Nephron (organoid): ENCODE results near the gene SULT2B1.
"Not testable (repeated sequence)": the region's sequence is repeated elsewhere in the genome, so short reads cannot be mapped to it uniquely, and the experiment has no call there.

Experiments
- H3K27ac Mint-ChIP-seq, 3 experiments: 2 replicates each; pipeline ENCODE4 v1.8.0; 2020; ENCODE audit warnings: mixed read lengths in 3 of 3, mild to moderate bottlenecking in 2 of 3, moderate library complexity in 1 of 3
- H3K27me3 Mint-ChIP-seq: 2 replicates; pipeline ENCODE4 v1.8.0; 2021; ENCODE audit warnings: low read depth, mild to moderate bottlenecking, moderate library complexity, mixed read lengths
- H3K36me3 Mint-ChIP-seq: 2 replicates; pipeline ENCODE4 v1.8.0; 2020; ENCODE audit warnings: low read depth, mixed read lengths
- H3K4me1 Mint-ChIP-seq: 2 replicates; pipeline ENCODE4 v1.8.0; 2020; ENCODE audit warnings: mixed read lengths
- H3K4me3 Mint-ChIP-seq, 3 experiments: 2 replicates each; pipeline ENCODE4 v1.8.0; 2020; ENCODE audit warnings: mild to moderate bottlenecking in 3 of 3, mixed read lengths in 3 of 3, moderate library complexity in 2 of 3
- H3K9me3 Mint-ChIP-seq: 2 replicates; pipeline ENCODE4 v1.8.0; 2020; ENCODE audit warnings: mixed read lengths
- CTCF ChIP-seq, 3 experiments: fragments of 200-600 bp; sonication (generic); IDR thresholded peaks; one replicate each; pipeline ENCODE4 v1.5.0; 2021; ENCODE audit warnings: antibody characterized with exemption in 3 of 3; ENCODE audit not compliant: unreplicated experiment in 3 of 3

SULT2B1 gene

DNA sequence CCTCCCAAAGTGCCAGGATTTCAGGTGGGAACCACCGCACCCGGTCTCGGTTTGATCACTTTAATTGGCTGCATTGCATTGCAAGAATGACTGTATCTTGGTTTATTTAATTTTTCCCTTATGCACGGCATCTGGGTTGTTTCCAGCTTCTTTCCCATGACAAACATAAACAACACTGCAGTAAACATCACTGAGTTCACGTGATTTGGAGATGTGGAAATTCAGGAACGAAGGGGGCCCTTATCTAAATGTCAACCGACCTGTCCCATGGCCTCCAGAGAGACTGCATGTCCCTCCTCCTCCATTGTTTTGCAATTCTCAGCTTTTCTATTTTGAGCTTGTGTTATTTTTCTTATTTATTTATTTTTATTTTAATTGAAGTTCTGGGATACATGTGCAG, 14.4 kb upstream of the SULT2B1 start:
- Mint-ChIP-seq H3K27ac (no peak overlapping the region), H3K36me3 (no peaks in the 10 kb centered on the region), H3K9me3 (no peaks in the 10 kb centered on the region)

DNA sequence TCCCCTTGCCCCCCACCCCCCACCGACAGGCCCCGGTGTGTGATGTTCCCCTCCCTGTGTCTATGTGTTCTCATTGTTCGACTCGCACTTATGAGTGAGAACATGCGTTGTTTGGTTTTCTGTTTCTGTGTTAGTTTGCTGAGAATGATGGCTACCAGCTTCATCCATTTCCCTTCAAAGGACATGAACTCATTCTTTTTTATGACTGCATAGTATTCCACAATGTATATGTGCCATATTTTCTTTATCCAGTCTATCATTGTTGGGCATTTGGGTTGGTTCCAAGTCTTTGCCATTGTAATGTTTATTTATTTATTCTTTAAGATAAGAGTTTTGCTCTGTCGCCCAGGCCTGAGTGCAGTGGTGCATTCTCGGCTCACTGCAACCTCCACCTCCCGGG, 13.9 kb upstream of the SULT2B1 start:
- not testable (repeated sequence) for H3K36me3 Mint-ChIP-seq, H3K9me3 Mint-ChIP-seq, H3K4me1 Mint-ChIP-seq, H3K27me3 Mint-ChIP-seq, H3K27ac Mint-ChIP-seq, H3K4me3 Mint-ChIP-seq

More for the DNA sequence above, 14.4 kb upstream of the SULT2B1 start:
- Mint-ChIP-seq H3K27me3 (peaks cover 6% of the 10 kb centered on the region), H3K4me3 (no peak overlapping the region), H3K4me1 (no peaks in the 10 kb centered on the region)
- TF ChIP-seq CTCF (IDR thresholded peaks at IDR 0.05; ENCODE audit: unreplicated experiment in 3 of 3) = no peak

DNA sequence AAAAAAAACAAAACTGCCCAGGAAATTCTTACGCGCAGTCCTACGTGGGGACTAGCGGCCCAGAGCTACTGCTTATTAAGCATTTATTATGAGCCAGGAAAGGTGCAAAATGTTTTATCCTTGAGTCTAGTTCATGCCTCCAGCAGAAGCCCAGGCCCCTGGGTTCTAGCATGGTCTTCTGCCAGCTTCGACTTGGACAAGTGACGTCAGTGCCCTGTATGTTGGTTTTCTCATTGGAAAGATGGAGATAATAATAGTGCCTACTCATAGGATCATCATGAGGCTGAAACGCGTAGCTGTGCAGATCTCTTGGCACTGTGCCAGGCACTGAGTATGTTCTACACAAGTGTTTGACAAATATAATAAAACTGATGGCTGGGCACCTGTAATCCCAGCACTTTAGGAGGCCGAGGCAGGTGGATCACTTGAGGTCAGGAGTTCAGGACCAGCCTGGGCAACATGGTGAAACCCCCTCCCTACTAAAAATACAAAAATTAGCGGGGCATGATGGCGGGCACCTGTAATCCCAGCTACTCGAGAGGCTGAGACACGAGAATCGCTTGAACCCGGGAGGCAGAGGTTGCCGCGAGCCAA, 12.4 kb upstream of the SULT2B1 start:
- H3K36me3 Mint-ChIP-seq = no peaks in the 10 kb centered on the region
- H3K27ac Mint-ChIP-seq = no peak overlapping the region
- TF ChIP-seq CTCF (IDR thresholded peaks at IDR 0.05; ENCODE audit: unreplicated experiment in 3 of 3) = no peak
- peaks cover 13% of the 10 kb centered on the region for H3K27me3 Mint-ChIP-seq
- H3K4me3 Mint-ChIP-seq = no peak overlapping the region
- peaks cover 4% of the 10 kb centered on the region for H3K4me1 Mint-ChIP-seq
- no peaks in the 10 kb centered on the region for H3K9me3 Mint-ChIP-seq

GRCh38 chr19:48540110-48540509, 11.9 kb upstream of the SULT2B1 start:
- Mint-ChIP-seq H3K27ac (no peak overlapping the region), H3K9me3 (no peaks in the 10 kb centered on the region), H3K36me3 (no peaks in the 10 kb centered on the region), H3K27me3 (peaks cover 13% of the 10 kb centered on the region), H3K4me1 (peaks cover 4% of the 10 kb centered on the region), H3K4me3 (no peak overlapping the region)
- no peak for TF ChIP-seq CTCF (IDR thresholded peaks at IDR 0.05; ENCODE audit: unreplicated experiment in 3 of 3)

GRCh38 chr19:48541813-48542212, 10.2 kb upstream of the SULT2B1 start:
- no peaks in the 10 kb centered on the region for H3K36me3 Mint-ChIP-seq
- H3K27ac Mint-ChIP-seq = no peak overlapping the region
- peaks cover 4% of the 10 kb centered on the region for H3K4me1 Mint-ChIP-seq
- TF ChIP-seq CTCF (IDR thresholded peaks at IDR 0.05; ENCODE audit: unreplicated experiment in 3 of 3) = no peak
- no peak overlapping the region for H3K4me3 Mint-ChIP-seq
- peaks cover 13% of the 10 kb centered on the region for H3K27me3 Mint-ChIP-seq
- H3K9me3 Mint-ChIP-seq = no peaks in the 10 kb centered on the region

GRCh38 chr19:48543121-48543710, 8.8 kb upstream of the SULT2B1 start:
- no peak overlapping the region for H3K4me3 Mint-ChIP-seq
- H3K4me1 Mint-ChIP-seq = peaks cover 4% of the 10 kb centered on the region
- no peaks in the 10 kb centered on the region for H3K36me3 Mint-ChIP-seq
- peaks cover 13% of the 10 kb centered on the region for H3K27me3 Mint-ChIP-seq
- no peaks in the 10 kb centered on the region for H3K9me3 Mint-ChIP-seq
- no peak overlapping the region for H3K27ac Mint-ChIP-seq
- TF ChIP-seq CTCF (IDR thresholded peaks at IDR 0.05; ENCODE audit: unreplicated experiment in 3 of 3) = no peak
